Measurements from ENCODE around the gene SRPK2. TPM values are rescaled to one million over a fixed set of nuclear protein-coding genes. Genes with fewer than 3 reads are reported as not detected.

SRPK2 gene
- total and polyA plus RNA-seq, 2 of the 8 experiments (the other 6 are each of a cell fraction or from before 2014, with no cell fraction given) = 10.0 to 47.1 TPM

DNA sequence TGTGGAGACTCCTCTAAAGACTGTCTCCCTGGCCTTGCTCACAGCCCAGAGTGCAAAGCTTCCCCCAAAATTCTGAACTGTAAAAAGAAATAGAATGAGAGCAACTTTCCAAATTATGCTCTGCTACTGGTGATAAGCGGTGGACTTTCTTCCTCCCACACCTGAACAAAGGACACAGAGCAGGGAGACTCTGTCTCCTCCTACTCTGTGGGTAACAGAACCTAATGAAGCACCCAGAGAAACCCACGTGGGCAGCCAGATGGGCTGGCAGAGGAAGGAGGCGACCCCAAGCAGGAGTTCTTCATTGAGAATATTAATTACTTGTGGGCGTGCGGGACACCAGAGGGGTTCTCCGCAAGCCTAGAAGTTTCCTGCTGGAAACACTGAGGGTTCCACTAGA is 235.2 kb downstream of the SRPK2 start (continued):
- TF ChIP-seq, protein P1, sequence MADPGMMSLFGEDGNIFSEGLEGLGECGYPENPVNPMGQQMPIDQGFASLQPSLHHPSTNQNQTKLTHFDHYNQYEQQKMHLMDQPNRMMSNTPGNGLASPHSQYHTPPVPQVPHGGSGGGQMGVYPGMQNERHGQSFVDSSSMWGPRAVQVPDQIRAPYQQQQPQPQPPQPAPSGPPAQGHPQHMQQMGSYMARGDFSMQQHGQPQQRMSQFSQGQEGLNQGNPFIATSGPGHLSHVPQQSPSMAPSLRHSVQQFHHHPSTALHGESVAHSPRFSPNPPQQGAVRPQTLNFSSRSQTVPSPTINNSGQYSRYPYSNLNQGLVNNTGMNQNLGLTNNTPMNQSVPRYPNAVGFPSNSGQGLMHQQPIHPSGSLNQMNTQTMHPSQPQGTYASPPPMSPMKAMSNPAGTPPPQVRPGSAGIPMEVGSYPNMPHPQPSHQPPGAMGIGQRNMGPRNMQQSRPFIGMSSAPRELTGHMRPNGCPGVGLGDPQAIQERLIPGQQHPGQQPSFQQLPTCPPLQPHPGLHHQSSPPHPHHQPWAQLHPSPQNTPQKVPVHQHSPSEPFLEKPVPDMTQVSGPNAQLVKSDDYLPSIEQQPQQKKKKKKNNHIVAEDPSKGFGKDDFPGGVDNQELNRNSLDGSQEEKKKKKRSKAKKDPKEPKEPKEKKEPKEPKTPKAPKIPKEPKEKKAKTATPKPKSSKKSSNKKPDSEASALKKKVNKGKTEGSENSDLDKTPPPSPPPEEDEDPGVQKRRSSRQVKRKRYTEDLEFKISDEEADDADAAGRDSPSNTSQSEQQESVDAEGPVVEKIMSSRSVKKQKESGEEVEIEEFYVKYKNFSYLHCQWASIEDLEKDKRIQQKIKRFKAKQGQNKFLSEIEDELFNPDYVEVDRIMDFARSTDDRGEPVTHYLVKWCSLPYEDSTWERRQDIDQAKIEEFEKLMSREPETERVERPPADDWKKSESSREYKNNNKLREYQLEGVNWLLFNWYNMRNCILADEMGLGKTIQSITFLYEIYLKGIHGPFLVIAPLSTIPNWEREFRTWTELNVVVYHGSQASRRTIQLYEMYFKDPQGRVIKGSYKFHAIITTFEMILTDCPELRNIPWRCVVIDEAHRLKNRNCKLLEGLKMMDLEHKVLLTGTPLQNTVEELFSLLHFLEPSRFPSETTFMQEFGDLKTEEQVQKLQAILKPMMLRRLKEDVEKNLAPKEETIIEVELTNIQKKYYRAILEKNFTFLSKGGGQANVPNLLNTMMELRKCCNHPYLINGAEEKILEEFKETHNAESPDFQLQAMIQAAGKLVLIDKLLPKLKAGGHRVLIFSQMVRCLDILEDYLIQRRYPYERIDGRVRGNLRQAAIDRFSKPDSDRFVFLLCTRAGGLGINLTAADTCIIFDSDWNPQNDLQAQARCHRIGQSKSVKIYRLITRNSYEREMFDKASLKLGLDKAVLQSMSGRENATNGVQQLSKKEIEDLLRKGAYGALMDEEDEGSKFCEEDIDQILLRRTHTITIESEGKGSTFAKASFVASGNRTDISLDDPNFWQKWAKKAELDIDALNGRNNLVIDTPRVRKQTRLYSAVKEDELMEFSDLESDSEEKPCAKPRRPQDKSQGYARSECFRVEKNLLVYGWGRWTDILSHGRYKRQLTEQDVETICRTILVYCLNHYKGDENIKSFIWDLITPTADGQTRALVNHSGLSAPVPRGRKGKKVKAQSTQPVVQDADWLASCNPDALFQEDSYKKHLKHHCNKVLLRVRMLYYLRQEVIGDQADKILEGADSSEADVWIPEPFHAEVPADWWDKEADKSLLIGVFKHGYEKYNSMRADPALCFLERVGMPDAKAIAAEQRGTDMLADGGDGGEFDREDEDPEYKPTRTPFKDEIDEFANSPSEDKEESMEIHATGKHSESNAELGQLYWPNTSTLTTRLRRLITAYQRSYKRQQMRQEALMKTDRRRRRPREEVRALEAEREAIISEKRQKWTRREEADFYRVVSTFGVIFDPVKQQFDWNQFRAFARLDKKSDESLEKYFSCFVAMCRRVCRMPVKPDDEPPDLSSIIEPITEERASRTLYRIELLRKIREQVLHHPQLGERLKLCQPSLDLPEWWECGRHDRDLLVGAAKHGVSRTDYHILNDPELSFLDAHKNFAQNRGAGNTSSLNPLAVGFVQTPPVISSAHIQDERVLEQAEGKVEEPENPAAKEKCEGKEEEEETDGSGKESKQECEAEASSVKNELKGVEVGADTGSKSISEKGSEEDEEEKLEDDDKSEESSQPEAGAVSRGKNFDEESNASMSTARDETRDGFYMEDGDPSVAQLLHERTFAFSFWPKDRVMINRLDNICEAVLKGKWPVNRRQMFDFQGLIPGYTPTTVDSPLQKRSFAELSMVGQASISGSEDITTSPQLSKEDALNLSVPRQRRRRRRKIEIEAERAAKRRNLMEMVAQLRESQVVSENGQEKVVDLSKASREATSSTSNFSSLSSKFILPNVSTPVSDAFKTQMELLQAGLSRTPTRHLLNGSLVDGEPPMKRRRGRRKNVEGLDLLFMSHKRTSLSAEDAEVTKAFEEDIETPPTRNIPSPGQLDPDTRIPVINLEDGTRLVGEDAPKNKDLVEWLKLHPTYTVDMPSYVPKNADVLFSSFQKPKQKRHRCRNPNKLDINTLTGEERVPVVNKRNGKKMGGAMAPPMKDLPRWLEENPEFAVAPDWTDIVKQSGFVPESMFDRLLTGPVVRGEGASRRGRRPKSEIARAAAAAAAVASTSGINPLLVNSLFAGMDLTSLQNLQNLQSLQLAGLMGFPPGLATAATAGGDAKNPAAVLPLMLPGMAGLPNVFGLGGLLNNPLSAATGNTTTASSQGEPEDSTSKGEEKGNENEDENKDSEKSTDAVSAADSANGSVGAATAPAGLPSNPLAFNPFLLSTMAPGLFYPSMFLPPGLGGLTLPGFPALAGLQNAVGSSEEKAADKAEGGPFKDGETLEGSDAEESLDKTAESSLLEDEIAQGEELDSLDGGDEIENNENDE (IDR thresholded peaks at IDR 0.05; ENCODE audit: insufficient replicate concordance, low read length) = no peak
- no peak for TF ChIP-seq ASH2L (IDR thresholded peaks at IDR 0.05; ENCODE audit: low read length)
- no peak for TF ChIP-seq RFX5 (IDR thresholded peaks at IDR 0.05; ENCODE audit: borderline replicate concordance, low read depth, low read length)
- no peak for TF ChIP-seq FOSL1 (IDR thresholded peaks at IDR 0.05; ENCODE audit: insufficient read depth, low read depth, low read length)
- TF ChIP-seq CREB1 (IDR thresholded peaks at IDR 0.05) = no peak
- TF ChIP-seq JUN (IDR thresholded peaks at IDR 0.05; ENCODE audit: low read depth, low read length) = no peak
- TF ChIP-seq TCF12 (IDR thresholded peaks at IDR 0.05; ENCODE audit: low read depth, low read length) = no peak
- TF ChIP-seq TEAD4 (IDR thresholded peaks at IDR 0.05; ENCODE audit: low read depth, low read length) = no peak
- no peak for TF ChIP-seq POLR2A (IDR thresholded peaks at IDR 0.05; ENCODE audit: control extremely low read depth in 1 of 2, low read depth in 2 of 2, low read length in 2 of 2)
- no peak for TF ChIP-seq BCL11A (IDR thresholded peaks at IDR 0.05; ENCODE audit: low read depth in 2 of 2, low read length in 2 of 2)
- TF ChIP-seq HDAC2 (IDR thresholded peaks at IDR 0.05; ENCODE audit: borderline replicate concordance in 1 of 2, low read depth in 2 of 2, low read length in 2 of 2) = no peak
- no peak for TF ChIP-seq PHF8 (conservative IDR thresholded peaks at IDR 0.05; ENCODE audit: low read depth, low read length)
- TF ChIP-seq, protein P2, sequence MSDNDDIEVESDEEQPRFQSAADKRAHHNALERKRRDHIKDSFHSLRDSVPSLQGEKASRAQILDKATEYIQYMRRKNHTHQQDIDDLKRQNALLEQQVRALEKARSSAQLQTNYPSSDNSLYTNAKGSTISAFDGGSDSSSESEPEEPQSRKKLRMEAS (IDR thresholded peaks at IDR 0.05) = no peak
